ENCODE results near the gene TRAPPC5.

DNA sequence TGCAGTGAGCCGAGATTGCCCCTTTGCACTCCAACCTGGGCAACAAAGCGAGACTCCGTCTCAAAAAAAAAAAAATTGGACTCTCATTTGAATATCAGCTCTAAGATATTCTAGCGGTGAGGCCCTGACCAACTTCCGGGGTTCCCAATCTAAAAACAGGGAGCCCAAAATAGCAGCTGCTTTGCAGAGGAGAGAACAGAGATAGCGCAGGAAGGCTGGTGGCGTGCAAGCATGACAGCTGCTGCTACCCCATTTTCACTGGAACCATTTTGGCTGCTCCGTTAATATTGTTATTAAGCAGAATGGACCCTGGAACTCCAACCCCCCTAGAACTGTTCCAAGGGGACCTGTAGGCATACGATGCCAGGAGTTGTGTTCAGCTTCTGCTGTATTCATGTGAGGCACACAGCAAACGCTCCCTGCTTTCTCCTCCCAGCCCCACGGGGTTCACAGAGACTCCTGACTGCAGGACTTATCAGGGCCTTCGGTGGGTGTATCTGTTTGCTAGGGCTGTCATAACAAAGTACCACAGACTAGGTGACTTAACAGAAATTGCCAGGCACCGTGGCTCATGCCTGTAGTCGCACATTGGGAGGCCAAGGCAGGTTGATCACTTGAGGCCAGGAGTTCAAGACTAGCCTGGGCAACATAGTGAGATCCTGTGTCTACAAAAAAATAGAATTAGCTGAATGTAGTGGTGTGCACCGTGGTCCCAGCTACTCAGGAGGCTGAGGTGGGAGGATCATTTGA lies 32.2 kb upstream of the TRAPPC5 start:
- TF ChIP-seq, protein P1, sequence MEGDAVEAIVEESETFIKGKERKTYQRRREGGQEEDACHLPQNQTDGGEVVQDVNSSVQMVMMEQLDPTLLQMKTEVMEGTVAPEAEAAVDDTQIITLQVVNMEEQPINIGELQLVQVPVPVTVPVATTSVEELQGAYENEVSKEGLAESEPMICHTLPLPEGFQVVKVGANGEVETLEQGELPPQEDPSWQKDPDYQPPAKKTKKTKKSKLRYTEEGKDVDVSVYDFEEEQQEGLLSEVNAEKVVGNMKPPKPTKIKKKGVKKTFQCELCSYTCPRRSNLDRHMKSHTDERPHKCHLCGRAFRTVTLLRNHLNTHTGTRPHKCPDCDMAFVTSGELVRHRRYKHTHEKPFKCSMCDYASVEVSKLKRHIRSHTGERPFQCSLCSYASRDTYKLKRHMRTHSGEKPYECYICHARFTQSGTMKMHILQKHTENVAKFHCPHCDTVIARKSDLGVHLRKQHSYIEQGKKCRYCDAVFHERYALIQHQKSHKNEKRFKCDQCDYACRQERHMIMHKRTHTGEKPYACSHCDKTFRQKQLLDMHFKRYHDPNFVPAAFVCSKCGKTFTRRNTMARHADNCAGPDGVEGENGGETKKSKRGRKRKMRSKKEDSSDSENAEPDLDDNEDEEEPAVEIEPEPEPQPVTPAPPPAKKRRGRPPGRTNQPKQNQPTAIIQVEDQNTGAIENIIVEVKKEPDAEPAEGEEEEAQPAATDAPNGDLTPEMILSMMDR (IDR thresholded peaks at IDR 0.05) = no peak
- TF ChIP-seq POLR2A (IDR thresholded peaks at IDR 0.05) (no peak), EP300 (IDR thresholded peaks at IDR 0.05) (no peak)

Data from suprapubic skin (tissue), 3 donors.